OCI-LY7 (cell line): ENCODE data around the gene AIMP1. TPM values are rescaled to one million over a fixed set of nuclear protein-coding genes. Genes with fewer than 3 reads are reported as not detected.

ENCODE experiments used
- BruUV-seq: library from RNA; stranded (reverse); fragments of 400-500 nt; replicated peaks from 2 replicates; lab custom pipeline; 2021; lab: Mats Ljungman, UMichigan
- CTCF ChIA-PET: fragments of 300-600 bp; sonication (Branson Sonifier 250); formaldehyde crosslinking; loops from one replicate; lab custom pipeline; 2022; ENCODE audit warnings: antibody characterized with exemption; ENCODE audit not compliant: unreplicated experiment; lab: Charles Lee
- POLR2A ChIA-PET: fragments of 300-600 bp; sonication (Branson Sonifier 250); formaldehyde crosslinking; loops from one replicate; lab custom pipeline; 2022; ENCODE audit warnings: antibody characterized with exemption; lab: Charles Lee
- DNase-seq: peaks from one replicate; pipeline ENCODE4 v3.0.0-alpha.2; 2015; ENCODE audit warnings: low spot score
- H2AFZ ChIP-seq: fragments of 200-600 bp; sonication (generic), shearing (Covaris generic); 2 replicates; pipeline ENCODE4 v1.6.1; 2014; ENCODE audit warnings: mild to moderate bottlenecking, antibody characterized with exemption, low read length, moderate library complexity
- H3K27ac ChIP-seq: fragments of 200-600 bp; sonication (generic); 2 replicates; pipeline ENCODE4 v1.5.1; 2014; ENCODE audit warnings: mixed run types, low read depth, mild to moderate bottlenecking, moderate library complexity, low read length, inconsistent platforms; ENCODE audit not compliant: poor library complexity, severe bottlenecking
- H3K36me3 ChIP-seq: fragments of 200-600 bp; sonication (generic); 2 replicates; pipeline ENCODE4 v1.6.1; 2014; ENCODE audit warnings: mild to moderate bottlenecking, antibody characterized with exemption, low read length, moderate library complexity, mixed read lengths; ENCODE audit not compliant: insufficient read depth
- H3K4me1 ChIP-seq: fragments of 200-600 bp; sonication (generic); 2 replicates; pipeline ENCODE4 v1.5.1; 2014; ENCODE audit warnings: mild to moderate bottlenecking, low read length; ENCODE audit not compliant: insufficient read depth, poor library complexity, severe bottlenecking
- H3K4me2 ChIP-seq: fragments of 200-600 bp; sonication (generic); 2 replicates; pipeline ENCODE4 v1.6.1; 2014; ENCODE audit warnings: mild to moderate bottlenecking, low read length
- H3K4me3 ChIP-seq: fragments of 200-600 bp; sonication (generic); 2 replicates; pipeline ENCODE4 v1.5.1; 2014; ENCODE audit warnings: mild to moderate bottlenecking, low read depth, low read length; ENCODE audit not compliant: poor library complexity, severe bottlenecking
- H3K79me2 ChIP-seq: fragments of 200-600 bp; sonication (generic); 2 replicates; pipeline ENCODE4 v1.6.1; 2016; ENCODE audit warnings: low read depth, mild to moderate bottlenecking, low read length, moderate library complexity, mixed read lengths; ENCODE audit not compliant: insufficient read depth
- H3K9me2 ChIP-seq: fragments of 200-600 bp; sonication (generic); 2 replicates; pipeline ENCODE4 v1.6.1; 2016; ENCODE audit warnings: mild to moderate bottlenecking, low read length, mixed read lengths; ENCODE audit not compliant: insufficient read depth
- H3K9me3 ChIP-seq: fragments of 200-600 bp; sonication (generic); 2 replicates; pipeline ENCODE4 v1.6.1; 2014; ENCODE audit warnings: mild to moderate bottlenecking, mixed run types, low read length, mixed read lengths
- H4K20me1 ChIP-seq: fragments of 200-600 bp; sonication (generic); 2 replicates; pipeline ENCODE4 v1.6.1; 2014; ENCODE audit warnings: mild to moderate bottlenecking, antibody characterized with exemption, low read length, moderate library complexity, mixed read lengths; ENCODE audit not compliant: insufficient read depth
- CTCF ChIP-seq: fragments of 200-600 bp; sonication (generic); conservative IDR thresholded peaks from 2 replicates; pipeline ENCODE4 v1.5.1; 2014; ENCODE audit warnings: mild to moderate bottlenecking, antibody characterized with exemption, low read length, moderate library complexity, mixed read lengths
- EZH2phosphoT487 ChIP-seq: fragments of 200-600 bp; sonication (generic); IDR thresholded peaks from 2 replicates; pipeline ENCODE4 v1.6.1; 2018; ENCODE audit warnings: low read depth, borderline replicate concordance, mild to moderate bottlenecking, mixed run types, antibody characterized with exemption, low read length, moderate library complexity, mixed read lengths
- intact Hi-C: fragments of 100-400 bp; cut with micrococcal nuclease; formaldehyde crosslinking; loops from one replicate; pipeline ENCODE4 v1.10.0; 2022; ENCODE audit not compliant: unreplicated experiment
- total RNA-seq, 2 experiments: library from RNA; depleted of rRNA in 1 of 2; stranded (reverse); fragments of >200 nt in 1 of 2; shearing (Covaris generic) in 1 of 2; gene quantifications; 2 replicates each; pipeline ENCODE4 v1.2.3, GENCODE V29; 2014 to 2022

The AIMP1 gene
- total RNA-seq, 2 experiments from 2014 or later = 17.4 to 51.7 TPM

- no peak overlapping the region for H3K27ac ChIP-seq
These were observed 34.7 kb downstream of the AIMP1 start for GRCh38 chr4:106351016-106351415.

DNA sequence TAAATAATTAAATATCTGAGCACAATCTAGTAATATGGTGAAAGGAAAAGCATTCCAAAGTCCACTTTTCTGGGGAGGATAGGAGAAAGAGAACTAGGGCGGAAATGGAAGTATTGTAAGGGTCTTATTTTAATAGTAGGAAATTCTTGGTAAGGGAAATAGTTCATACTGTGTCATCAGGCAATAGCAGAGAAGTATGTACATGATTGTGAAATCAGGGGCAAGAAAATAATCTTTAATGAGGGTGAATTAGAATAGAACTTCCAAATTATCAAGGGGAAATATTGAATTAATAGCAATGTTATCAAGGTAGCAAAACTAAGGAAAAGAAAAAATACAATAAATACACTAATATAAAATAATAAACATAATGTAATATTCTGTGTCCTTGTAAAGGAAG, 37.4 kb downstream of the AIMP1 start:
- H3K4me2 ChIP-seq = no peak overlapping the region
- H3K79me2 ChIP-seq = no peaks in the 10 kb centered on the region
- no peaks in the 10 kb centered on the region for H3K4me1 ChIP-seq
- H3K9me3 ChIP-seq = no peaks in the 10 kb centered on the region
- no peak overlapping the region for H3K27ac ChIP-seq
- no peak overlapping the region for H2AFZ ChIP-seq
- CTCF ChIA-PET = no interaction called here
- no peak overlapping the region for H3K4me3 ChIP-seq
- no peak for TF ChIP-seq CTCF
- TF ChIP-seq EZH2phosphoT487 = no peak
- no peaks in the 10 kb centered on the region for H4K20me1 ChIP-seq
- no TSS peak for BruUV-seq
- DNase-seq = no peak
- peaks cover 18% of the 10 kb centered on the region for H3K36me3 ChIP-seq
- no peaks in the 10 kb centered on the region for H3K9me2 ChIP-seq
- POLR2A ChIA-PET = interaction anchor here (0.6 kb wide), 1 partner anchor 266 kb away, joined by 3 read pairs; no protein-coding TSS in a partner anchor
- intact Hi-C loops = no loop called here

More at GRCh38 chr4:106351016-106351415, 34.7 kb downstream of the AIMP1 start:
- Histone ChIP-seq H3K4me3 (no peak overlapping the region), H3K9me3 (no peaks in the 10 kb centered on the region), H4K20me1 (no peaks in the 10 kb centered on the region), H3K4me1 (no peaks in the 10 kb centered on the region), H2AFZ (no peak overlapping the region), H3K4me2 (no peak overlapping the region), H3K9me2 (no peaks in the 10 kb centered on the region), H3K36me3 (peaks cover 33% of the 10 kb centered on the region), H3K79me2 (peaks cover 2% of the 10 kb centered on the region; the same call in 1 of the 2 replicates)
- DNase-seq = no peak
- intact Hi-C loops = no loop called here
- POLR2A ChIA-PET = interaction anchor here (1.0 kb wide), 2 partner anchors 12 to 16 kb away, joined by 3 read pairs; no protein-coding TSS in a partner anchor
- no TSS peak for BruUV-seq
- CTCF ChIA-PET = no interaction called here
- TF ChIP-seq EZH2phosphoT487 (no peak), CTCF (no peak)

- intact Hi-C loops = no loop called here
- ChIA-PET CTCF (no interaction called here), POLR2A (interaction anchor here (0.6 to 1.1 kb wide), 2 partner anchors 10 to 28 kb away, joined by 3 read pairs; no protein-coding TSS in a partner anchor)
- H2AFZ ChIP-seq = no peak overlapping the region
- H3K27ac ChIP-seq = no peak overlapping the region
- H3K9me2 ChIP-seq = no peaks in the 10 kb centered on the region
- TF ChIP-seq CTCF (no peak), EZH2phosphoT487 (no peak)
- no peaks in the 10 kb centered on the region for H3K4me1 ChIP-seq
- no peaks in the 10 kb centered on the region for H3K79me2 ChIP-seq
- no peak for DNase-seq
- no peak overlapping the region for H3K4me2 ChIP-seq
- no peaks in the 10 kb centered on the region for H4K20me1 ChIP-seq
- no TSS peak for BruUV-seq
- no peaks in the 10 kb centered on the region for H3K9me3 ChIP-seq
- H3K4me3 ChIP-seq = no peak overlapping the region
- H3K36me3 ChIP-seq = peaks cover 7% of the 10 kb centered on the region; the same call in 1 of the 2 replicates
These were observed 38.8 kb downstream of the AIMP1 start for GRCh38 chr4:106355193-106355592.
